Progenitor cell of endocrine pancreas (in vitro differentiated cells): ENCODE data around the gene CCS. TPM values are rescaled to one million over a fixed set of nuclear protein-coding genes. Genes with fewer than 3 reads are reported as not detected.

ENCODE experiments used
- DNase-seq: peaks from one replicate; pipeline ENCODE4 v3.0.0; 2021; ENCODE audit warnings: low spot score; ENCODE audit not compliant: unreplicated experiment
- H3K27ac Mint-ChIP-seq: 2 replicates; pipeline ENCODE4 v1.8.0; 2021; ENCODE audit warnings: mild to moderate bottlenecking, moderate library complexity, mixed read lengths
- H3K27me3 Mint-ChIP-seq: 2 replicates; pipeline ENCODE4 v1.8.0; 2021; ENCODE audit warnings: mixed read lengths
- H3K36me3 Mint-ChIP-seq: 2 replicates; pipeline ENCODE4 v1.8.0; 2022; ENCODE audit warnings: mixed read lengths; ENCODE audit not compliant: insufficient read depth
- H3K4me1 Mint-ChIP-seq: 2 replicates; pipeline ENCODE4 v1.8.0; 2021; ENCODE audit warnings: low read depth, mixed read lengths
- H3K4me3 Mint-ChIP-seq: 2 replicates; pipeline ENCODE4 v1.8.0; 2021; ENCODE audit warnings: low read depth, mild to moderate bottlenecking, moderate library complexity, mixed read lengths
- H3K9me3 Mint-ChIP-seq: 2 replicates; pipeline ENCODE4 v1.8.0; 2021; ENCODE audit warnings: low read depth, mixed read lengths
- total RNA-seq: library from RNA; stranded (reverse); gene quantifications from 2 replicates; pipeline ENCODE4 v1.2.1, GENCODE V29; 2021
- TF ChIP-seq, protein P1 (sequence below): fragments of 200-600 bp; sonication (generic); IDR thresholded peaks from one replicate; pipeline ENCODE4 v1.5.0; 2021; ENCODE audit warnings: antibody characterized with exemption, mild to moderate bottlenecking; ENCODE audit not compliant: unreplicated experiment

Gene CCS
- total RNA-seq, 1 donor from 2014 or later = 49.7 TPM

DNA sequence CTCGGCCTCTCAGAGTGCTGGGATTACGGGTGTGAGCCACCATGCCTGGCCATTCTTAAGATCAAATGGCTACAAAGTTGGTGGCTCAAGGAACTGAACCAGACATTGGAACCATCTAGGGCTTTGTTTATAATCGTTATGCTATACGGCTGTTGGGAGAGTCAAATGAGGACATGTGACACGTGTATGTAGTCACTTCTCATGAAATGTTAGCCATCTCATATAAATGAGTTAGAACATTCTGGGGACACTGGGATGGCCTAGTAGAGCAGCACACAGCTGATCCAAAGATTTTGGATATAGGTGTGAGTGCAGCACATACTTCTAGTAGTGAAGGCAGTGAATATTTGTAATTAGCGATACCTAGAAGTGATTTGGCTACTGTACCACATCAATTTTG is 38.9 kb downstream of the CCS start:
- H3K4me3 Mint-ChIP-seq = no peak overlapping the region
- no peaks in the 10 kb centered on the region for H3K4me1 Mint-ChIP-seq
- H3K9me3 Mint-ChIP-seq = no peaks in the 10 kb centered on the region
- H3K36me3 Mint-ChIP-seq = peaks cover 23% of the 10 kb centered on the region
- DNase-seq = no peak
- H3K27me3 Mint-ChIP-seq = no peaks in the 10 kb centered on the region
- TF ChIP-seq, protein P1, sequence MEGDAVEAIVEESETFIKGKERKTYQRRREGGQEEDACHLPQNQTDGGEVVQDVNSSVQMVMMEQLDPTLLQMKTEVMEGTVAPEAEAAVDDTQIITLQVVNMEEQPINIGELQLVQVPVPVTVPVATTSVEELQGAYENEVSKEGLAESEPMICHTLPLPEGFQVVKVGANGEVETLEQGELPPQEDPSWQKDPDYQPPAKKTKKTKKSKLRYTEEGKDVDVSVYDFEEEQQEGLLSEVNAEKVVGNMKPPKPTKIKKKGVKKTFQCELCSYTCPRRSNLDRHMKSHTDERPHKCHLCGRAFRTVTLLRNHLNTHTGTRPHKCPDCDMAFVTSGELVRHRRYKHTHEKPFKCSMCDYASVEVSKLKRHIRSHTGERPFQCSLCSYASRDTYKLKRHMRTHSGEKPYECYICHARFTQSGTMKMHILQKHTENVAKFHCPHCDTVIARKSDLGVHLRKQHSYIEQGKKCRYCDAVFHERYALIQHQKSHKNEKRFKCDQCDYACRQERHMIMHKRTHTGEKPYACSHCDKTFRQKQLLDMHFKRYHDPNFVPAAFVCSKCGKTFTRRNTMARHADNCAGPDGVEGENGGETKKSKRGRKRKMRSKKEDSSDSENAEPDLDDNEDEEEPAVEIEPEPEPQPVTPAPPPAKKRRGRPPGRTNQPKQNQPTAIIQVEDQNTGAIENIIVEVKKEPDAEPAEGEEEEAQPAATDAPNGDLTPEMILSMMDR = no peak
- no peak overlapping the region for H3K27ac Mint-ChIP-seq

DNA sequence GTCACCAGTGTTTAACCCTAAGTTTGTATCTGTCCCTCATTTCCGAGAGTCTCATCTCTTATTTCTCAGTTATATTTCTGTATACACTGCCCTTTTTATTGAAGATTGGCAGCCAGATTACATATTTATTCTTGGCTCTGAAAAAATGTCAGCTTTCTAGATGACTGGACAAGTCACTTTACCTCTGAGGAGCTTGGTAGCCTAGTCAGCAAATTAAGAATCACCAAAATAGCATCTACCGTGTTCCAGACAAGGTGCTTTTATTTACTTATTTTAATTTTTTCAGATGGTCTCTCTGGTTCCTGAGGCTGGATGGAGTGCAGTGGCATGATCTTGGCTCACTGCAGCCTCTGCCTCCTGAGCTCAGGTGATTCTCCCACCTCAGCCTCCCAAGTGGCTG is 40.0 kb downstream of the CCS start:
- Mint-ChIP-seq H3K36me3 (peaks cover 21% of the 10 kb centered on the region), H3K4me3 (no peak overlapping the region), H3K4me1 (peaks cover 6% of the 10 kb centered on the region), H3K27me3 (no peaks in the 10 kb centered on the region), H3K27ac (no peak overlapping the region), H3K9me3 (no peaks in the 10 kb centered on the region)
- TF ChIP-seq, protein P1 = no peak
- DNase-seq = no peak

GRCh38 chr11:66636411-66636810 is 43.4 kb downstream of the CCS start:
- Mint-ChIP-seq H3K27ac (peak overlapping the region; percentile 65), H3K27me3 (no peaks in the 10 kb centered on the region), H3K9me3 (no peaks in the 10 kb centered on the region), H3K36me3 (peaks cover 22% of the 10 kb centered on the region), H3K4me1 (peaks cover 28% of the 10 kb centered on the region), H3K4me3 (no peak overlapping the region)
- TF ChIP-seq, protein P1 = no peak
- no peak for DNase-seq

GRCh38 chr11:66637557-66638176 is 44.7 kb downstream of the CCS start:
- DNase-seq = no peak
- Mint-ChIP-seq H3K4me1 (peaks cover 41% of the 10 kb centered on the region), H3K4me3 (peak overlapping the region; percentile 97), H3K9me3 (no peaks in the 10 kb centered on the region), H3K27ac (peak overlapping the region; percentile 99), H3K27me3 (no peaks in the 10 kb centered on the region), H3K36me3 (peaks cover 24% of the 10 kb centered on the region)
- TF ChIP-seq, protein P1 = no peak

DNA sequence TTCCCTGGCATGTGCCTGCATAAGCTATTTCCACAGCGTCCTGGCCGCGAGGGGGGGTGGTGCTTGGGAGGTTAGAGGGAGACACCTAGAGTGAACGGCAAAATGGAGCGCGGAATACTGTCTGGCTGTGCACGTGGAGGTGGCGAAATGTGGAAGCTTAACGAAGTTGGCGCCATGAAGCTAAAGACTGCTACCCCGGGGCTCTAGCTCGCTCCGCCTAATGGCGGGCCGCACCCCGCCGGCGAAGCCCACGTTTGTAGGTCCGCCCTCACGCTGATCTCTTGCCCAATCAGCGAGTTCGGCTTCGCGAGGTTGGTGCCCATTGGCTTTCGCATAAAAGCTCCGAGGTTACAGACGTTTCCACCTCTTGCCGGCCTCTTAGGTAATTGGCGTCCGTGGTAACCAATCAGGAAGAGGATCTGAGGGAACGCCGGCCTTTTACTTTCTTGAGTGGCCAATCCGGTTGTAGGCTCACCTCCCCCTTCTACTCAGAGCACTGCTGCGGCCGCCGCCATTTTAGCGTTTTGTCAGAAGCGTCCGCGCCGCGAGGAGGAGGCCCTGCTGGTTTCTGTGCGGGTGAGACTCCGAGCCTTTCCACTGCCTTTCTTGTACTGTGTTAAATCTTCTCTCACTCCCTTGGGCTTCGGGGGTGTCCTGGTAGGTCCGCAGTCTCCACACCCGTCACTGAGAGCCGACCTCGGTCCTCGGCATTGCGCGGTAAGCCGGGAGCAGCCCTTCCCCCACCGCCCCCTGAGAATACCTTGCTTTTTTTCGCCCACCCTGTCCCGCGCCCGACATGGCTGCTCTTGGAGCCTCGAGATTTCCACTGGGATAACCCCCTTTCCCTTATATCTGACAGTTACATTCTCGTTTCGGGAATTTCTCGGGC is 45.4 kb downstream of the CCS start, which contains the start of gene RBM4:
Gene RBM4 (plus strand): TSS at position 527 of the 889 bp plus-strand sequence. CDS start 1,009 bp downstream, outside the sequence.
- TF ChIP-seq, protein P1 = no peak
- H3K27me3 Mint-ChIP-seq = no peaks in the 10 kb centered on the region
- H3K36me3 Mint-ChIP-seq = peaks cover 31% of the 10 kb centered on the region
- H3K9me3 Mint-ChIP-seq = no peaks in the 10 kb centered on the region
- H3K27ac Mint-ChIP-seq = peak within 1 kb of the TSS; percentile 99
- peak within 1 kb of the TSS; percentile 97 for H3K4me3 Mint-ChIP-seq
- peaks cover 49% of the 10 kb centered on the region for H3K4me1 Mint-ChIP-seq
- peak; percentile 94 for DNase-seq
